NT2/D1 (cell line): ENCODE data around the gene ZNRF1.

Experiments used
- SUZ12 ChIP-seq: IDR thresholded peaks from 2 replicates; pipeline ENCODE4 v1.6.1; 2011; ENCODE audit not compliant: insufficient read length, insufficient read depth; ENCODE audit errors: extremely low read depth
- YY1 ChIP-seq: IDR thresholded peaks from 2 replicates; pipeline ENCODE4 v1.6.1; 2011; ENCODE audit not compliant: insufficient read length, insufficient read depth

DNA sequence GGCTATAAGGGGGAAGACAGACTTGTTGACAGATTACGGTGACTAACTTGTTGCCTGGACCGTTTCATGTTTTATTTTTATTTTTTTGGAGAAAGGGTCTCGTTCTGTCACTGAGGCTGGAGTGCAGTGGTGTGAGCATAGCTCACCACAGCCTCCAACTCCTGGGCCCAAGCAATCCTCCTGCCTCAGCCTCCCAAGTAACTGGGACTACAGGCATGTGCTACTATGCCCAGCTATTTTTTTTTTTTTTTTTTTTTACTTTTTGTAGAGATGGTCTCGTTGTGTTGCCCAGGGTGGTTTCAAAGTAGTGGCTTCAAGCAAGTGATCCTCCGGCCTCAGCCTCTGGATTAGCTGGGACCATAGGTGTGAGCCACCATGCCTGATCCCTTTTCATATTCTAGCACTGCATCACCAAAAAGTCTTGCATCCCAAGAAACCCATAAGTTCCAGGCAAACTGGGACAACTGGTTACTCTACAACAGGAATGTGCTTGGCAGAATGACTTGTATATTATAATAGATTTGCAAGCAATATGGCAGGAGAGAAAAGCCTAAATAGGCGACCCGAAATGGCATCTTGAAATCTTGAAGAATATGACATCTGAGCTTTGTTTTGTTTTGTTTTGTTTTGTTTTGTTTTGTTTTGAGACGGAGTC, 11.7 kb upstream of the ZNRF1 start:
- TF ChIP-seq SUZ12 (no peak), YY1 (no peak)
